GM18873 (cell line): Measurements from ENCODE around the gene CAMTA1.
"Not testable (repeated sequence)": the region's sequence is repeated elsewhere in the genome, so short reads cannot be mapped to it uniquely, and the experiment has no call there.

Source experiments
- ATAC-seq: cut with Tn5 transposase; IDR thresholded peaks from one replicate; pipeline ENCODE4 v1.9.1; 2021; ENCODE audit warnings: mild to moderate bottlenecking, moderate library complexity, moderate number of reproducible peaks; ENCODE audit not compliant: unreplicated experiment, low FRiP score

CAMTA1 gene

DNA sequence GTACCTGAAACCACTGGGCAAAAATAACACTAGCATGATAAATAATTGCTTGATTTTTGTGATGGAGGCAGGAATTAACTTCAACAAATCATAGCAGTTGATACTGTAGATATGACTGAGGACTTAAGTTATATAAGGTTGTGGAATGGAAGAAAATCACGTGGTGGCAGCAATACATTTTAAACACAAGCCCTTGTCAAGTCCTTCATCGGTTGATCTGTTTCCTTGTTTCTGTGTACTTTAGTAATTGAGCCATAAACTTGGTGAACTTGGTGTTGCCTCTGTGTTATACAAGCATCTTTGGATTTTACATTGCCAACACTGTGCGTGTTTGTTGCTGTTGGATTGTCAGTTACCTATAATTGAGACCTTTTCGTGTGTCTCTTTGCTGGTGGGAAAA is 114.4 kb downstream of the CAMTA1 start:
- ATAC-seq: no peak

DNA sequence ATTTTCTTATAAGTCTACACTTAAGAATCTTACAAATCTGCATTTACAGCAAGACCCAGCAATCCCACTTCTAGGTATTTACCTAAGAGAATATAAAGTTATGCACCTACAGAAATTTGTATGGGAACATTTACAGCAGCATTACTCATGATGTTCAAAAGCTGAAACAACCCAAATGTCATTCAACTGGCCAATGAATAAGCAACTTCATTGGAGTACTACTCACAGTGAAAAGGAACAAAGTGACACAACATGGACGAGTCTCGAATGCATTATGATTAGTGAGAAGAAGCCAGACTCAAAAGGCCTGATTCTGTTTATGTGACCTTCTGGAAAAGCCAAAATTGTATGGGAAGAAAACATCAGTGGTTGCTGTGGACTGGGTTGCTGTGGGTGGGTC is 116.9 kb downstream of the CAMTA1 start:
- no peak for ATAC-seq

DNA sequence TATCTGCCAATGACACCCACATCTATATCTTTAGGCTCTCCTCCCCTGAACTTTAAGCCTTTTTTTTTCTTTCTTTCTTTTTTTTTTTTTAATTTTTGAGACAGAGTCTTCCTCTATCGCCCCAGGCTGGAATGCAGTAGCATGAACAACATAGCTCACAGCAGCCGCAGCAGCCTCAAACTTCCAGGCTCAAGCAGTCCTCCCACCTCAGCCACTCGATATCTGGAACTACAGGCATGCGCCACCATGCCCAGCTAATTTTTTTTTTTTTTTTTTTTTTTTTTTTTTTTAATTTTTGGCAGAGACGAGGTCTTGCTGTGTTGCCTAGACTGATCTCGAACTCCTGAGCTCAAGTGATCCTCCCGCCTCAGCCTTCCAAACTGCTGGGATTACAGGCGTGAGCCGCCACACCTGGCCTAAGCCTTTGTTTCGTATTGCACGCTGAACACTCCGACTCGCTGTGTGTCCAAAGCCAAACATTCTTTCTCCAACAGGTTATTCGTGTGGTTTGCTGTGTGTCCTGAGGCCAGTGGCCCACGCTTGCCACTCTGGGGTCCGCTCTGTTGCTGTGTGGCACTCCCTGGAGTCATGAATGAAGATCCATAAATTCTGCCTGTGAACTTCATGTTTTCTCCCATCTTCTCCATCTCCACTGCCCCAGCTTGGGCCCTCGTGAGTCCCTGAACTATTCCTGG is 119.4 kb downstream of the CAMTA1 start:
- no peak for ATAC-seq

DNA sequence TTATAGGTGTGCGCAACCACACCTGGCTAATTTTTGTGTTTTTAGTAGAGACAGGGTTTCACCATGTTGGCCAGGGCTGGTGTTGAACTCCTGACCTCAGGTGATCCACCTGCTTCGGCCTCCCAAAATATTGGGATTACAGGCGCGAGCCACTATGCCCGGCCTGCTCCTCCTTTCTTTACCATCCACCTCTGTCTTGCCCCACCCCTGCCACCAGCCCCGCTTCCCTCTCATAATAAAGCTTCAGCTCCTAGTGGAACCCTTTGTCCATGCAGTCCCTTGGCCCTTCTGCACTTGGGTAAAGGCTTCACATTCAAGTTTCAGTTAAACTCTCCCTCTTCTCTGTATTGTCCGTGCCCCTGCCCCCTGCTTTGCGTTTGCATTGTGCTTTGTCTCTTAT is 120.1 kb downstream of the CAMTA1 start:
- ATAC-seq: no peak

- no peak for ATAC-seq
Observed at GRCh38 chr1:6905790-6906189, 120.5 kb downstream of the CAMTA1 start.

GRCh38 chr1:6906783-6907182 is 121.5 kb downstream of the CAMTA1 start:
- ATAC-seq: no peak

DNA sequence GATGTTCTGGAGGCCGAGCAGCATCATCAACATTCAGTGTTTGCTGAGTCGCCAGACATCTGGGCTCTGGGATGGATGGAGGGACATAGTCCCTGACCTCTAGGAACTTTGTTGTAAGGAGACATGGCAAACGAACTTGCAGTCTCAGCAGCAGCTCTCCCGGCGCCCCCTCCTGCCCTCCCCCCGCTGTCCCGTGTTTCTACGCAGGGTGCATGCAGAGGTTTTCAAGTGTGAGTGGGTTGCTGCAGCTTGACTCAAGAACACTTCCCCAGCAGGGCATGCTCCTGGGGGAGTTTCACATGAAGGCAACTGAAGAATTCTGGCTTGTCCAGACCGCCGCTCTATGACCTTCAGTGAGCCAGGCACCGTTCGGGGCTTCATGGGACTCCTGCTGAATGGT is 121.9 kb downstream of the CAMTA1 start:
- ATAC-seq: no peak

GRCh38 chr1:6907676-6908434 is 122.6 kb downstream of the CAMTA1 start:
- ATAC-seq: no peak

GRCh38 chr1:6909401-6909800 is 124.1 kb downstream of the CAMTA1 start:
- no peak for ATAC-seq

DNA sequence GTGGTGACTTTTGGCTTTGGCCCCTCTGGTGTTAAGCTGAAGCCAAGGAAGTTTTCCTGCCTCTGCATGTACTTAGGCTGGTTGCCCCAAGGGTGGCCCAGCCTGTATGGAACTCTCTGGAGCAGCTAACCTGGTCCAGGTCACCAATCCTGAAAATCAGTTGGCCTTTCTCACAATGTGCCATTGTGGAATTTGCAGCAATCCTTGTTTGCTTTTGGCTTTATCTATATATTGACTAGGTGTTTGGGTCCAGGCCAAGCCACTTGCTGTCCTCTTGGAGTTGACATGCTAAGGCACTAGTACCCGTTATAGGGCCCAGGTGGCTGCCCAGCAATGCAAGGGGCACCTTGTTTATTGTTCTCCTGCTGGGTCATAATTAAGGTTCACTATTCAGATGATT is 124.6 kb downstream of the CAMTA1 start:
- no peak for ATAC-seq

- no peak for ATAC-seq
Observed at GRCh38 chr1:6911021-6911941, 126.0 kb downstream of the CAMTA1 start.

DNA sequence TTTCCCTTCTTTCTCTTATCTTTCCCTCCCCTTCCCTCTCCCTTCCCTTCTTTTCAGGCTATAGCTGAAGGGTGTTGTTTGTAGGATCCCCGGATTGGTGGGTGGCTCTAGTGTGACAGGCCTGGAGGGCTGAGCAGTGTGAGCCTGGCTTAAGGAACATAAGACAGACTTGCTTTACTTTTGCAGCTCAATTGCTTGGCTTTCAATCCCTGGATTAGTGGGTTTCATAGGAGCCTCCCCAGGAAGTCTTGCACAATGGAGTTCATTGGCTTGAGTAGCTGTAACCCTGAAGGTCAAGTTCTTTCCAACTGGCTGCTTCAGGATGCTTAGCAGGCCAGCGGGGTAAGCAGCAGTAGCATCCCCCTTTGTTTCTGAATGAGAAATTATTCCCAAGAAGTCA is 126.7 kb downstream of the CAMTA1 start:
- no peak for ATAC-seq

- no peak for ATAC-seq
Observed at GRCh38 chr1:6912518-6912917, 127.3 kb downstream of the CAMTA1 start.

DNA sequence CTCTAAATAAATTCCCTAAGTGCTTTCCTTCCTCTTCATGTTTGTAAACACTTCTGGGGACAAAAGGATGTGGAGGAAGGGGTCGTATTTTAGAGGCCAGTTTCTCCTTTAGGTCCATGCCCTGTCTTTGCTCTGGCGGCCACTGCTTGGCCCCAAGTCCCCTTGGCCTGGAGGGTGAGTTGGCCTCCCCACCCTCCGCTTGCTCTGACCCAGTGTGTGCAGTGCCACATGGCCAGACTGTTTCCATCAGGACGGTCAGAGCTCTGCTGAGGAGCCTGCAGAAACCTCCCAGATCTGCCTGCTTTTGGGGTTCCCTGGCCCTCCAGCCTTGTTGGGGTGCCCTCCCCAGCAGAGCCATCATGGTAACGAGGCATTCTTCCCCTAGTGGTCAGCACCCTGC is 127.8 kb downstream of the CAMTA1 start:
- ATAC-seq: no peak

- no peak for ATAC-seq
Observed at GRCh38 chr1:6914706-6915105, 129.5 kb downstream of the CAMTA1 start.

DNA sequence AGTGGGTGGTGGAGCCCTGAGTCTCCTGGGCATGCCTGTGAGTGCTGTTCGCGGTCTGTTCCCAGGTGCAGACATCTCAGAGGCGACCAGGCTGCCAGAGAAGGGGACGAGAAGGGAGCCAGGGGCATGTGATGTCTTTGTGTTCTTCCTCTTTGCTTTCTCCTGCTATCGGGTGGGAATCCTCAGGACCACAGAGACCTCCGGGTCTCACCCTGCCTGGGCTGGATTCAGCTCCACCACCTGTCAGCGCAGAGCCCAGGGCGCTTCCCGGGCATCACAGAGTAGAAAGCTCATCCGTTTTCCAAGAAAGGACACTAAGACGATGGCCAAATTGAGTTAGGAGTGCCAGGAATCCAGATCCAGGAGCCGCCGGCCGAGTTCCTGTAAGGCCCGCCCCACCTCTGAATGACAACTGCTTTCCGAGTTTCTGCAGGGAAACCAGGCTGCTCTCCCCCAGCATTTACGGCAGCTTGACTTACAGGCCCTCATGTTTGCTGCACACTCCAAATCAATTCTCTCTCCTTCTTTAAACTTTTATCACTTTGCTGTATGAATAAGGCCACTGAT is 130.8 kb downstream of the CAMTA1 start:
- ATAC-seq: no peak

DNA sequence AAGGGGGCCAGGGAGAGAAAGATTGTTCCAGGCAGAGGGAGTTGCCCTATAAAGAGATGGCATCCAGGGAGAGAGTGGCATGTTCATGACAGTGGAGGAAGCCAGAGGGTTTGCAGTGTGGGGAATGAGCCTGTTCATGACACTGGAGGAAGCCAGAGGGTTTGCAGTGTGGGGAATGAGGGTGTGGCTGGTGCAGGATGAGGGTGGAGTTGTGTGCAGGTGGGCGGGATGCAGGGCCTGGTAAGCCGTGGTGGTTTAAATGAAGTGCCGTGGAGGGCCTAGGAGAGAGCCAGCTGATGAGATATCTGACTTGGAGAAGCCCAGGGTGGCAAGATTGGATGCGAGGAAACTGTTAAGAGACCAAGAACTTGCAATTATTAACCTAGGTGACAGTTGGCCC is 131.8 kb downstream of the CAMTA1 start:
- ATAC-seq: no peak

DNA sequence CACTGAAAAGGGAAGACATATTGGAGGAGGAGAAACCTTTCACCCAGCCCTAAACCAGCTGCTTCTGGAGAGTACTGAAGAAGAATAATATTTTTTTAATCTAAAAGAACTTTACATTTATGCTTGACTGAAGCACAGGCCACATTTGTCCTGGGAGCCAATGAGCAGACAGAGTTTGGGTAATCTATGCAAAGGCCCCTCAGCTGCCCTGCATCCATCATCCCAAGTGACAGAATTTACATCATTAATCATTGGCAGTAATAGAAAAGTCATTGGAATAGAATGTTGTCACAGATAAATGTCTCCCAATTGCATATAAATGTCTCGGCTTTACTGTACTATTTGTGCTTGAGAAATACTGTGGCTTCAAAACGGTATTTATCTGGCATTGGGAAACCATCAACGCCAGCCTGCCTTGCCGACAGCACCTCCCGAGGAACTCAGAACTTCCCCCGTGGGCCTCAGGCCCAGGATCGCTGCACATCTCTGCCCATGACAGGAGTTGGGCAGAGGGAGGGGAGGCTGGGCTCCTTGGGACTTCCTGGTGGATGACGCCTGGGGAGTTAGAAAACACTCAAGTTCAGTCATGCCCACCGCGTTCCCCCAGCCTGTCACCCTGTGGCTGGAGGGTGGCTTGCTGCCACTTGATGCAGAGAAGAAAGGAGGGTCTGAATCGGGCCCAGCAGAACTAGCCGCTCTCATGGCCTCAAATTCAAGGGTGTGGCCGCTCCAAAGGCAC is 133.1 kb downstream of the CAMTA1 start:
- no peak for ATAC-seq

DNA sequence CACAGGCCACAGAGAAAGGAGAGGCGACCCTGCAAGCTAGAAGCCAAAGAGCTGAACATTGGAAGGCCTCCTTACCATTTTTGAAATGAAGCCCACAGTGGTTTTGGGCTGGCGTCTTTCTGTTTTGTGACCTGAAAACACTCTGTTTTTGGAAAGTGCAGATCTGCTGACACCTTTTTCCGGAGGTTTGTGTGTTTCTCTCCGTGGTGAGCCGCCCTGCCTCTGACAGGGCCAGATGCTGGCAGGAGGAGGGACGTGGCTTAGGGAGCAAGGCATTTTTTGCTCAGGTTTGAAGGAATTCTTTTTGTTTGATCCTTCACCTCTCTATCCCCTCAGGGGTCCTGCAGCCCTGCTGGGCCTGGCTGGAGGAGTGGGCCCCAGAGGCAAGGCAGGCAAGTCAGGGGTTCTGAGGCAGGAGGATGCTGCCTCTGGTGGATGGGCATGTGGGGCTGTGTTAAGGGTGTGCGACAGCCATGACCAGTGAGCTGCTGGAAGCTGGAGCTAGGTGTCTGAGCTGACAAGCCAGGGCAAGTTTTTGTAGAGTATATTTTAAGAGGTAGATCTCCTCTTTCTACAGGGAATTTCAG is 133.8 kb downstream of the CAMTA1 start:
- no peak for ATAC-seq

DNA sequence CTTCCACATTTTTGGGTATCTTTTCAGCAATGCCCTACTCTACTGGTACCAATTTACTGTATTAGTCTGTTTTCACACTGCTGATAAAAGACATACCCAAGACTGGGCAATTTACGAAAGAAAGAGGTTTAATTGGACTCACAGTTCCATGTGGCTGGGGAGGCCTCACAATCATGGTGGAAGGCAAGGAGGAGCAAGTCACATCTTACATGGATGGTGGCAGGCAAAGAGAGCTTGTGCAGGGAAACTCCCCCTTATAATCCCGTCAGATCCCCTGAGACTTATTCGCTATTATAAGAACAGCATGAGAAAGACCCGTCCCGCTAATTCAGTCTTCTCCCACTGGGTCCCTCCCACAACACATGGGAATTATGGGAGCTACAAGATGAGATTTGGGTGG is 136.3 kb downstream of the CAMTA1 start:
- ATAC-seq: not testable (repeated sequence)
